IMR-90 (cell line): ENCODE results near the gene ADCY5. TPM values are rescaled to one million over a fixed set of nuclear protein-coding genes. Genes with fewer than 3 reads are reported as not detected.

Experiments used
- ATAC-seq: fragments of 200-7000 bp; cut with Tn5 transposase; 2 replicates; pipeline ENCODE4 v1.9.1; 2020; ENCODE audit warnings: low read depth, mild to moderate bottlenecking, moderate library complexity
- BruUV-seq: library from RNA; stranded (reverse); fragments of 400-500 nt; replicated peaks from 2 replicates; lab custom pipeline; 2021; lab: Mats Ljungman, UMichigan
- CTCF ChIA-PET: fragments of 300-600 bp; formaldehyde crosslinking; extraction: SDS; loops from one replicate; lab custom pipeline; 2021; ENCODE audit warnings: antibody characterized with exemption; lab: Yijun Ruan, JAX
- POLR2A ChIA-PET: fragments of 300-600 bp; sonication (Branson Sonifier 250); formaldehyde crosslinking; loops from one replicate; lab custom pipeline; 2022; ENCODE audit warnings: antibody characterized with exemption; ENCODE audit not compliant: unreplicated experiment; lab: Charles Lee
- DNase-seq: peaks from one replicate; pipeline ENCODE4 v3.0.0; 2013
- H2AFZ ChIP-seq: replicated peaks from 2 replicates; pipeline ENCODE3; 2013; ENCODE audit warnings: low read length, mild to moderate bottlenecking; ENCODE audit not compliant: poor library complexity
- H2AK5ac ChIP-seq: 2 replicates; pipeline ENCODE4 v1.6.1; 2013; ENCODE audit warnings: low read depth, low read length, inconsistent platforms
- H2AK9ac ChIP-seq: replicated peaks from 2 replicates; pipeline ENCODE3; 2013; ENCODE audit warnings: mild to moderate bottlenecking, low read depth, low read length, moderate library complexity; ENCODE audit not compliant: poor library complexity
- H2BK120ac ChIP-seq: 2 replicates; pipeline ENCODE4 v1.6.1; 2013; ENCODE audit warnings: low read depth, low read length, inconsistent platforms
- H2BK15ac ChIP-seq: 3 replicates; pipeline ENCODE4 v1.6.1; 2013; ENCODE audit warnings: low read depth, low read length, inconsistent platforms
- H2BK20ac ChIP-seq: 2 replicates; pipeline ENCODE4 v1.6.1; 2013; ENCODE audit warnings: low read depth, mild to moderate bottlenecking, inconsistent platforms, low read length, moderate library complexity
- H2BK5ac ChIP-seq: 2 replicates; pipeline ENCODE4 v1.6.1; 2013; ENCODE audit warnings: mild to moderate bottlenecking, low read depth, low read length, inconsistent platforms; ENCODE audit not compliant: poor library complexity, severe bottlenecking
- H3K14ac ChIP-seq: replicated peaks from 2 replicates; pipeline ENCODE4 v1.6.1; 2013; ENCODE audit warnings: low read depth, low read length, inconsistent platforms
- H3K18ac ChIP-seq: 2 replicates; pipeline ENCODE4 v1.6.1; 2013; ENCODE audit warnings: low read depth, low read length, control low read depth
- H3K23ac ChIP-seq: 2 replicates; pipeline ENCODE4 v1.6.1; 2013; ENCODE audit warnings: low read depth, low read length, inconsistent platforms
- H3K27ac ChIP-seq: 2 replicates; pipeline ENCODE4 v1.5.1; 2013; ENCODE audit warnings: mild to moderate bottlenecking, control low read depth, low read length; ENCODE audit not compliant: insufficient read depth
- H3K27me3 ChIP-seq: 2 replicates; pipeline ENCODE4 v1.6.1; 2013; ENCODE audit warnings: low read length; ENCODE audit not compliant: control insufficient read depth, insufficient read depth
- H3K36me3 ChIP-seq: 2 replicates; pipeline ENCODE4 v1.6.1; 2013; ENCODE audit warnings: low read length, mixed read lengths; ENCODE audit not compliant: control insufficient read depth, insufficient read depth
- H3K4ac ChIP-seq: 2 replicates; pipeline ENCODE4 v1.6.1; 2013; ENCODE audit warnings: low read depth, low read length, inconsistent platforms
- H3K4me1 ChIP-seq: 2 replicates; pipeline ENCODE4 v1.6.1; 2013; ENCODE audit warnings: low read length, mixed read lengths; ENCODE audit not compliant: control insufficient read depth, insufficient read depth
- H3K4me2 ChIP-seq: 2 replicates; pipeline ENCODE4 v1.6.1; 2013; ENCODE audit warnings: low read depth, mild to moderate bottlenecking, control low read depth, low read length, moderate library complexity
- H3K4me3 ChIP-seq: 2 replicates; pipeline ENCODE4 v1.5.1; 2013; ENCODE audit warnings: low read depth, mild to moderate bottlenecking, control low read depth, low read length, moderate library complexity; ENCODE audit not compliant: insufficient read depth
- H3K56ac ChIP-seq: 2 replicates; pipeline ENCODE4 v1.6.1; 2013; ENCODE audit warnings: low read length, inconsistent platforms; ENCODE audit not compliant: insufficient read depth; ENCODE audit errors: extremely low read depth
- H3K79me1 ChIP-seq, 2 experiments: 2 replicates each; pipeline ENCODE4 v1.6.1; 2013; ENCODE audit warnings: low read length in 2 of 2, inconsistent platforms in 1 of 2, low read depth in 1 of 2
- H3K9ac ChIP-seq: 2 replicates; pipeline ENCODE4 v1.6.1; 2013; ENCODE audit warnings: low read depth, low read length, control low read depth
- H3K9me1 ChIP-seq: 2 replicates; pipeline ENCODE4 v1.6.1; 2013; ENCODE audit warnings: low read length, inconsistent platforms; ENCODE audit not compliant: insufficient read depth
- H3K9me3 ChIP-seq: 2 replicates; pipeline ENCODE4 v1.6.1; 2013; ENCODE audit warnings: low read length; ENCODE audit not compliant: control insufficient read depth, insufficient read depth
- H4K20me1 ChIP-seq: 2 replicates; pipeline ENCODE4 v1.6.1; 2013; ENCODE audit warnings: low read length, inconsistent platforms; ENCODE audit not compliant: insufficient read depth
- H4K5ac ChIP-seq: 2 replicates; pipeline ENCODE4 v1.6.1; 2013; ENCODE audit warnings: mild to moderate bottlenecking, low read depth, low read length, control low read depth
- H4K8ac ChIP-seq, 2 experiments: 2 replicates each; pipeline ENCODE4 v1.6.1; 2013; ENCODE audit warnings: low read depth in 2 of 2, low read length in 2 of 2, control low read depth in 1 of 2, inconsistent platforms in 1 of 2
- H4K91ac ChIP-seq: 2 replicates; pipeline ENCODE4 v1.6.1; 2013; ENCODE audit warnings: low read depth, low read length, inconsistent platforms; ENCODE audit not compliant: insufficient read depth
- POLR2A ChIP-seq: IDR thresholded peaks from 2 replicates; pipeline ENCODE4 v1.6.1; 2012; ENCODE audit warnings: mild to moderate bottlenecking, low read depth, low read length
- RAD21 ChIP-seq: IDR thresholded peaks from 2 replicates; pipeline ENCODE4 v1.6.1; 2012; ENCODE audit warnings: low read length, improper control_type of control experiment
- RCOR1 ChIP-seq: IDR thresholded peaks from 2 replicates; pipeline ENCODE4 v1.6.1; 2012; ENCODE audit warnings: mild to moderate bottlenecking, low read length, improper control_type of control experiment; ENCODE audit not compliant: insufficient replicate concordance
- RFX5 ChIP-seq: IDR thresholded peaks from 2 replicates; pipeline ENCODE4 v1.8.0; 2012; ENCODE audit warnings: low read depth, mild to moderate bottlenecking, low read length, moderate library complexity
- USF2 ChIP-seq: fragments of 150-350 bp; IDR thresholded peaks from 2 replicates; pipeline ENCODE4 v1.6.1; 2017; ENCODE audit warnings: mild to moderate bottlenecking, antibody characterized with exemption, low read length, low read depth
- WGBS, 2 experiments: methylation state at CpG; one replicate each; pipeline versions ENCODE4 v1.1.5 to v1.1.7; 2013; ENCODE audit warnings: missing lambda C conversion rate in 2 of 2; ENCODE audit not compliant: insufficient read length in 1 of 2; ENCODE audit errors: extremely low coverage in 2 of 2; 5-methylcytosine and 5-hydroxymethylcytosine counted together
- dilution Hi-C: fragments of 300-500 bp; cut with HindIII; formaldehyde crosslinking; loops from one replicate; pipeline ENCODE4 v1.14.3; 2018; ENCODE audit warnings: low sequenced_read_pairs; ENCODE audit not compliant: unreplicated experiment
- in situ Hi-C: fragments of 300-500 bp; cut with MboI; formaldehyde crosslinking; loops from 3 replicates; pipeline ENCODE4 v1.14.3; 2019; ENCODE audit warnings: low sequenced_read_pairs, inconsistent platforms, mixed read lengths
- intact Hi-C: fragments of 100-400 bp; cut with micrococcal nuclease; formaldehyde crosslinking; loops from 2 replicates; pipeline ENCODE4 v1.10.0; 2022
- polyA plus RNA-seq, 3 experiments: library from polyadenylated mRNA; depleted of rRNA; stranded (reverse); fragments of >200 nt; gene quantifications; 2 replicates each; pipeline ENCODE4 v1.2.3, GENCODE V29; 2012; ENCODE audit warnings: low replicate concordance in 1 of 3
- total RNA-seq: library from RNA; depleted of rRNA; stranded (reverse); fragments of >200 nt; gene quantifications from 2 replicates; pipeline ENCODE4 v1.2.3, GENCODE V29; 2012

ADCY5 gene
- total and polyA plus RNA-seq, 2 of the 4 experiments (the other 2 are of a cell fraction) = 0.14 to 0.18 TPM

DNA sequence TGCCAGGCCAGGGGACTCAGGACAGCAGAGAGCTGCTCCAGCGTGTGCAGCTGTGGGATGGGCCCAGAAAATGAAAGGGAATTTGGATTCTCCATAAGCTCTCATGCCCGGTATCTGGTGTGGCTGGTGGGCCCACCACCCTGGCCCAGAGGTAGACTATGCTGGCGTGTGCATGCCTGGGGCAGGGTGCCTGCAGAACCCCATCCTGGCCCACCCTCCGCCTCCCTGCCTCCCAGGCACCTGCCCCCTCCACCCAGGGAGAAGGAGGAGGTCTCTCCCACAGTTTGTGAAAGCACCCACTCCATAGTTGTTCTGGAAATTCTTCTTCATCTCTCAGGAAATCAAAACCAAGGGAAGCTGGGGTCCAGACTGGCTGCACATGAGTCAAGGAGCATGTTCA is 112.9 kb downstream of the ADCY5 start:
- no peak overlapping the region for H3K27ac ChIP-seq
- no peak overlapping the region for H2BK120ac ChIP-seq
- H2BK15ac ChIP-seq = no peak overlapping the region
- no peaks in the 10 kb centered on the region for H3K9me1 ChIP-seq
- WGBS, 2 experiments = 20% methylated on average over 1 of the region's 4 CpGs; no CpG with 5 or more reads in 1 of the 2 experiments
- H4K8ac ChIP-seq = no peak overlapping the region
- peaks cover 5% of the 10 kb centered on the region; the same call in 1 of the 2 replicates for H3K9me3 ChIP-seq
- H2AK9ac ChIP-seq = no peak overlapping the region
- H3K14ac ChIP-seq = no peak overlapping the region
- no peak overlapping the region for H3K4ac ChIP-seq
- in situ Hi-C loops = no loop called here
- ATAC-seq (no peak), DNase-seq (no peak)
- ChIA-PET POLR2A (no interaction called here), CTCF (no interaction called here)
- no peak overlapping the region for H2AFZ ChIP-seq
- no peaks in the 10 kb centered on the region for H3K36me3 ChIP-seq
- H3K27me3 ChIP-seq = peaks cover 41% of the 10 kb centered on the region; the same call in 1 of the 2 replicates
- dilution Hi-C loops = no loop called here
- no peaks in the 10 kb centered on the region for H3K4me1 ChIP-seq
- H3K9ac ChIP-seq = no peak overlapping the region
- no peak overlapping the region for H2BK5ac ChIP-seq
- no peak overlapping the region for H3K4me3 ChIP-seq
- intact Hi-C loops = no loop called here
- H2AK5ac ChIP-seq = no peak overlapping the region
- H3K56ac ChIP-seq = no peak overlapping the region
- no peaks in the 10 kb centered on the region for H3K79me1 ChIP-seq
- H4K5ac ChIP-seq = no peak overlapping the region
- BruUV-seq = no TSS peak
- no peak overlapping the region for H4K91ac ChIP-seq
- no peak overlapping the region for H3K18ac ChIP-seq
- no peak for TF ChIP-seq RFX5
- no peak for TF ChIP-seq RAD21
- no peak for TF ChIP-seq USF2
- TF ChIP-seq RCOR1 = no peak
- no peak for TF ChIP-seq POLR2A
- no peak overlapping the region for H3K23ac ChIP-seq
- H4K20me1 ChIP-seq = no peaks in the 10 kb centered on the region
- no peak overlapping the region for H2BK20ac ChIP-seq
- no peak overlapping the region for H3K4me2 ChIP-seq
